ENCODE measurements around the gene JAM3. TPM values are rescaled to one million over a fixed set of nuclear protein-coding genes. Genes with fewer than 3 reads are reported as not detected.

Gene JAM3
- total RNA-seq, 1 experiment from 2014 or later, result 36.5 TPM

DNA sequence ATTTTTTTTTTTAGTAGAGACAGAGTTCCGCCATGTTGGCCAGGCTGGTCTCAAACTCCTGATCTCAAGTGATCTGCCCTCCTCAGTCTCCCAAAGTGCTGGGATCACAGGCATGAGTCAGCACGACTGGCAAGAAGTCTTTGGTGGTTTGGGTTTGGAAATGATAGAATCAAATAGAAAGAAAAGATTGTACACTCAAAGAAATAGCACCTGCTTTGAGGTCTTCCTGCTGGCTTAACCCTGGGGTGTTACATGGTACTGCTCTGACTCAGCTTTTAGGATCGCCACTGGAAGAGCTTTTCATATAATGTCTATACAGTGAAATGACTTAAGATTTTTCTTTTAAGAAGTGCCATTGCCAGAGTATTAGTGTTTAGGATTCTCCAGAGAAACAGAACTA lies 50.2 kb downstream of the JAM3 start:
- H2AFZ ChIP-seq (ENCODE audit: low read length), result no peak overlapping the region
- H3K79me2 ChIP-seq (ENCODE audit: insufficient read depth, low read length), result no peaks in the 10 kb centered on the region

More for the DNA sequence above, 50.2 kb downstream of the JAM3 start:
- peak overlapping the region in 1 of 3 experiments; percentile 17; a peak in 3 of 7 replicates for H3K27ac Mint-ChIP-seq
- H3K4me1 Mint-ChIP-seq, result peaks cover 30 to 45% of the 10 kb centered on the region in 2 experiments
- Histone ChIP-seq H4K91ac (ENCODE audit: insufficient read length, low read depth, low read length) (no peak overlapping the region), H3K4ac (ENCODE audit: low read depth, low read length) (no peak overlapping the region), H3K79me1 (ENCODE audit: insufficient read depth, low read depth, low read length, poor library complexity, severe bottlenecking) (peaks cover 3% of the 10 kb centered on the region), H3T11ph (ENCODE audit: low read length) (no peak overlapping the region), H3K4me1 (ENCODE audit: insufficient read depth, low read length) (peaks cover 3% of the 10 kb centered on the region; the same call in 1 of the 2 replicates), H3K27ac (ENCODE audit: insufficient read length, low read depth, low read length) (no peak overlapping the region), H3K4me2 (ENCODE audit: insufficient read depth, insufficient read length, low read length) (no peak overlapping the region), H3K56ac (ENCODE audit: insufficient read length, low read depth, low read length) (no peak overlapping the region), H2BK5ac (ENCODE audit: insufficient read length, low read length) (no peak overlapping the region), H3K23ac (ENCODE audit: insufficient read length, low read depth, low read length) (no peak overlapping the region), H4K20me1 (ENCODE audit: control insufficient read depth, insufficient read depth, insufficient read length) (no peaks in the 10 kb centered on the region), H3K18ac (ENCODE audit: insufficient read length, low read depth, low read length) (no peak overlapping the region), H2BK20ac (ENCODE audit: low read depth, low read length, poor library complexity, severe bottlenecking) (no peak overlapping the region), H2BK15ac (ENCODE audit: low read depth, low read length) (no peak overlapping the region), H3K27me3 (ENCODE audit: insufficient read depth, low read length) (peaks cover 3% of the 10 kb centered on the region; the same call in 1 of the 2 replicates), H4K8ac (replicated peaks; ENCODE audit: insufficient read length, low read depth, low read length) (no peak overlapping the region), H4K5ac (ENCODE audit: insufficient read length, low read depth, low read length) (no peak overlapping the region), H2BK120ac (ENCODE audit: low read depth, low read length, poor library complexity, severe bottlenecking) (no peak overlapping the region), H3K9ac (ENCODE audit: extremely low read depth, insufficient read length, low read length) (no peak overlapping the region), H3K23me2 (ENCODE audit: insufficient read length, low read depth, low read length, poor library complexity, severe bottlenecking) (no peaks in the 10 kb centered on the region), H3K9me3 (ENCODE audit: control insufficient read depth, low read depth, low read length) (no peaks in the 10 kb centered on the region), H2AK5ac (ENCODE audit: insufficient read length, low read length) (no peak overlapping the region), H2BK12ac (ENCODE audit: insufficient read length, low read depth, low read length) (no peak overlapping the region), H3K14ac (ENCODE audit: insufficient read depth, low read length) (no peak overlapping the region)
- WGBS (ENCODE audit: extremely low coverage, insufficient read length, low lambda C conversion rate), result no CpG with 5 or more reads among the region's 3 CpGs
- no peaks in the 10 kb centered on the region for H3K9me3 Mint-ChIP-seq
- no peaks in the 10 kb centered on the region for H3K36me3 Mint-ChIP-seq (ENCODE audit: insufficient read depth in 1 of 3, low read depth in 3 of 3)
- H3K4me3 Mint-ChIP-seq, result no peak overlapping the region
- DNase-seq, result no peak
- peaks cover 10% of the 10 kb centered on the region for H3K27me3 Mint-ChIP-seq (ENCODE audit: low read depth)
- TF ChIP-seq, protein P1, sequence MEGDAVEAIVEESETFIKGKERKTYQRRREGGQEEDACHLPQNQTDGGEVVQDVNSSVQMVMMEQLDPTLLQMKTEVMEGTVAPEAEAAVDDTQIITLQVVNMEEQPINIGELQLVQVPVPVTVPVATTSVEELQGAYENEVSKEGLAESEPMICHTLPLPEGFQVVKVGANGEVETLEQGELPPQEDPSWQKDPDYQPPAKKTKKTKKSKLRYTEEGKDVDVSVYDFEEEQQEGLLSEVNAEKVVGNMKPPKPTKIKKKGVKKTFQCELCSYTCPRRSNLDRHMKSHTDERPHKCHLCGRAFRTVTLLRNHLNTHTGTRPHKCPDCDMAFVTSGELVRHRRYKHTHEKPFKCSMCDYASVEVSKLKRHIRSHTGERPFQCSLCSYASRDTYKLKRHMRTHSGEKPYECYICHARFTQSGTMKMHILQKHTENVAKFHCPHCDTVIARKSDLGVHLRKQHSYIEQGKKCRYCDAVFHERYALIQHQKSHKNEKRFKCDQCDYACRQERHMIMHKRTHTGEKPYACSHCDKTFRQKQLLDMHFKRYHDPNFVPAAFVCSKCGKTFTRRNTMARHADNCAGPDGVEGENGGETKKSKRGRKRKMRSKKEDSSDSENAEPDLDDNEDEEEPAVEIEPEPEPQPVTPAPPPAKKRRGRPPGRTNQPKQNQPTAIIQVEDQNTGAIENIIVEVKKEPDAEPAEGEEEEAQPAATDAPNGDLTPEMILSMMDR (conservative IDR thresholded peaks at IDR 0.05), result no peak

Data from H9 (cell line).